Eye (tissue), 1 donor: ENCODE results near the gene RBKS.
"Not testable (repeated sequence)": the region's sequence is repeated elsewhere in the genome, so short reads cannot be mapped to it uniquely, and the experiment has no call there.

ENCODE experiments used
- DNase-seq: peaks from one replicate; pipeline ENCODE4 v3.0.0-alpha.2; 2015

The RBKS gene

GRCh38 chr2:27869763-27870162, 20.4 kb downstream of the RBKS start:
- no peak for DNase-seq

- no peak for DNase-seq
These were observed 23.9 kb downstream of the RBKS start for GRCh38 chr2:27866237-27866636.

- DNase-seq: not testable (repeated sequence)
These were observed 26.2 kb downstream of the RBKS start for GRCh38 chr2:27863955-27864354.

- peak; percentile 35 for DNase-seq
These were observed 27.0 kb downstream of the RBKS start for GRCh38 chr2:27863146-27863545.

- DNase-seq: no peak
These were observed 30.1 kb downstream of the RBKS start for GRCh38 chr2:27860111-27860510.

GRCh38 chr2:27857417-27858172, 32.6 kb downstream of the RBKS start:
- no peak for DNase-seq

GRCh38 chr2:27856956-27857355, 33.2 kb downstream of the RBKS start:
- no peak for DNase-seq

GRCh38 chr2:27856386-27856785, 33.8 kb downstream of the RBKS start:
- no peak for DNase-seq

GRCh38 chr2:27855476-27855875, 34.7 kb downstream of the RBKS start:
- DNase-seq: no peak

- DNase-seq: no peak
These were observed 35.8 kb downstream of the RBKS start for GRCh38 chr2:27854229-27854862.

GRCh38 chr2:27852691-27853090, 37.5 kb downstream of the RBKS start:
- no peak for DNase-seq

- no peak for DNase-seq
These were observed 40.5 kb downstream of the RBKS start for GRCh38 chr2:27849558-27850205.

- no peak for DNase-seq
These were observed 42.9 kb downstream of the RBKS start for GRCh38 chr2:27847333-27847732.

- DNase-seq: peak; percentile 11
These were observed 45.3 kb downstream of the RBKS start for GRCh38 chr2:27844821-27845255.

- no peak for DNase-seq
These were observed 46.2 kb downstream of the RBKS start for GRCh38 chr2:27843992-27844391.

GRCh38 chr2:27842894-27843293, 47.3 kb downstream of the RBKS start:
- no peak for DNase-seq

GRCh38 chr2:27839022-27839618, 51.1 kb downstream of the RBKS start:
- no peak for DNase-seq

GRCh38 chr2:27838502-27838901, 51.7 kb downstream of the RBKS start:
- DNase-seq: no peak

- no peak for DNase-seq
These were observed 56.3 kb downstream of the RBKS start for GRCh38 chr2:27833931-27834330.

- no peak for DNase-seq
These were observed 57.8 kb downstream of the RBKS start for GRCh38 chr2:27832396-27832795.

- no peak for DNase-seq
These were observed 58.7 kb downstream of the RBKS start for GRCh38 chr2:27831279-27832050.

- DNase-seq: no peak
These were observed 59.5 kb downstream of the RBKS start for GRCh38 chr2:27830656-27831055.

- no peak for DNase-seq
These were observed 60.4 kb downstream of the RBKS start for GRCh38 chr2:27829791-27830190.
